SK-N-MC (cell line): ENCODE results near the gene ZNF366.

Source experiments
- DNase-seq: peaks from one replicate; pipeline ENCODE4 v3.0.0-alpha.2; 2011; ENCODE audit warnings: low read depth, low spot score
- H3K27ac ChIP-seq: fragments of 200-600 bp; sonication (generic); 2 replicates; pipeline ENCODE4 v1.5.1; 2016; ENCODE audit warnings: mixed run types
- H3K36me3 ChIP-seq: fragments of 200-600 bp; sonication (generic); 2 replicates; pipeline ENCODE4 v1.6.1; 2017; ENCODE audit warnings: antibody characterized with exemption, low read length, mixed read lengths; ENCODE audit not compliant: insufficient read depth
- H3K4me3 ChIP-seq: fragments of 200-600 bp; sonication (generic); 2 replicates; pipeline ENCODE4 v1.5.1; 2016
- H3K9ac ChIP-seq: fragments of 200-600 bp; sonication (generic); 2 replicates; pipeline ENCODE4 v1.8.0; 2017; ENCODE audit warnings: mixed run types, mixed read lengths; ENCODE audit not compliant: insufficient read length
- H3K9me3 ChIP-seq: fragments of 200-600 bp; sonication (generic); 2 replicates; pipeline ENCODE4 v1.6.1; 2017; ENCODE audit warnings: low read depth, mild to moderate bottlenecking, antibody characterized with exemption, low read length, moderate library complexity, mixed read lengths
- EZH2 ChIP-seq: fragments of 200-600 bp; sonication (generic); IDR thresholded peaks from one replicate; pipeline ENCODE4 v1.6.1; 2017; ENCODE audit warnings: antibody characterized with exemption
- FOXP2 ChIP-seq: optimal IDR thresholded peaks from 2 replicates; pipeline ENCODE3; 2011; ENCODE audit warnings: mild to moderate bottlenecking, moderate library complexity; ENCODE audit not compliant: insufficient read depth; ENCODE audit errors: extremely low read length, control extremely low read depth
- POLR2AphosphoS5 ChIP-seq: IDR thresholded peaks from 2 replicates; pipeline ENCODE4 v1.6.1; 2012; ENCODE audit warnings: mild to moderate bottlenecking, low read depth, low read length, borderline replicate concordance

Gene ZNF366

DNA sequence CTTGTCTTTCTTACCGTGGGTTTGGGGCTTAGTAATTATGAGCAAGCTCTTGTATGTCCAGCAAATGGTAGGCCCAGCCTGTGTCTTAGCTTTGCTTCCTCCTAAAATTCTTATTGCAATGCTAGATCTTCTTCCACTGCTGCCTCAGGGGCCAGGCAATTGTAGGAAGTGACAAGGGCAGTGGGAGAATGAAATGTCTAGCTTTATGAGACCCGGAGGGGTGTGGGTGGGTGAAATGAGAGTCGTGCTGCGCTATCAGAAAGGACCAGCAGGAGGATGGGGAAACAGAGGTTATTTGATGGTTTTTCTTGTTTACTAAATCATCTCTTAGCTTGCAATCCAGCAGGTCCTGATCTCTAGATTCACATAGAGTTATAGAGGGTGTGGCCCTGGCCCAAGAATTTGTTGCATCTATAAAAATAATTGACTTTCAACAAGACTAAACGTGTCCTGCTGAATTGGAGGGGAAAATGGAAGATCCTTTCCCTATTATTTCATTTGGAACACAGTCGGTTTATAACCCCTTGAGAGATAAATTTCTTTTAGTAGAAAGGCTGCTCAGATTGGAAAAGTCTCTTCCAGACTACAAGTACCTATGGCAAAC is 43.7 kb downstream of the ZNF366 start:
- no peaks in the 10 kb centered on the region for H3K36me3 ChIP-seq
- H3K9ac ChIP-seq: no peak overlapping the region
- DNase-seq: no peak
- TF ChIP-seq EZH2 (no peak), FOXP2 (no peak), POLR2AphosphoS5 (no peak)
- no peak overlapping the region for H3K27ac ChIP-seq
- H3K9me3 ChIP-seq: no peaks in the 10 kb centered on the region
- no peak overlapping the region for H3K4me3 ChIP-seq

GRCh38 chr5:72460413-72460812 is 46.8 kb downstream of the ZNF366 start:
- TF ChIP-seq EZH2 (no peak), POLR2AphosphoS5 (no peak), FOXP2 (no peak)
- Histone ChIP-seq H3K4me3 (no peak overlapping the region), H3K27ac (no peak overlapping the region), H3K9ac (no peak overlapping the region), H3K36me3 (no peaks in the 10 kb centered on the region), H3K9me3 (no peaks in the 10 kb centered on the region)
- no peak for DNase-seq

GRCh38 chr5:72459913-72460312 is 47.3 kb downstream of the ZNF366 start:
- Histone ChIP-seq H3K27ac (no peak overlapping the region), H3K4me3 (no peak overlapping the region), H3K9me3 (no peaks in the 10 kb centered on the region), H3K36me3 (no peaks in the 10 kb centered on the region), H3K9ac (no peak overlapping the region)
- TF ChIP-seq POLR2AphosphoS5 (no peak), FOXP2 (no peak), EZH2 (no peak)
- DNase-seq: no peak

DNA sequence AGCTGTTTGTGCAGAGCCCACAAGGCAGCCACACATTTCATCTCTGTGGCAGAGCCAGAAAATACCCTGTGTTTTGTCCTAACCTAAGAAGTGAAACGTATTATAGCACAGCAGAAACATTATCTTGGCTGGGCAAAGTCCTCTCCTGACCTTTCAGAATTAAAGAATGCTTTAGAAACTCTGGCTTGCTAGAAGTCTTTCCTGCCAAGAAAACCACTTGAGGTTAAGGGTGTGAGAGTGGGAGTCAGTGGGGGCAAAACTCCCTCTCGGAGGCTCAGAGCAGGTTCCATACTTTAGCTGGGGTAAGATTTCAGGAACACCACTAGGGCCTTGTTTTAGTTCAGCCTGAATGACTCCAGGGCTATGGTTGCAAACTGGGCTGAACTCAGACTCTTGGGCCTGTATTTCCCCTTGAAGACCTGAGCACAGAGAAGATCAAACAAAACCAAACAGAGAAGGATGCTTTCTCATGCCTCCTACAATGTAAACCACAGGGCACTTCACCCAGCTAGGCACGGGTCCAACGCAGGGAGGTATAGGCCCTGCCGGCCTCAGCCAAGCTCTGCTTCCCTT is 48.0 kb downstream of the ZNF366 start:
- no peak for DNase-seq
- Histone ChIP-seq H3K4me3 (no peak overlapping the region), H3K36me3 (no peaks in the 10 kb centered on the region), H3K27ac (no peak overlapping the region), H3K9me3 (no peaks in the 10 kb centered on the region), H3K9ac (no peak overlapping the region)
- TF ChIP-seq FOXP2 (no peak), POLR2AphosphoS5 (no peak), EZH2 (no peak)

DNA sequence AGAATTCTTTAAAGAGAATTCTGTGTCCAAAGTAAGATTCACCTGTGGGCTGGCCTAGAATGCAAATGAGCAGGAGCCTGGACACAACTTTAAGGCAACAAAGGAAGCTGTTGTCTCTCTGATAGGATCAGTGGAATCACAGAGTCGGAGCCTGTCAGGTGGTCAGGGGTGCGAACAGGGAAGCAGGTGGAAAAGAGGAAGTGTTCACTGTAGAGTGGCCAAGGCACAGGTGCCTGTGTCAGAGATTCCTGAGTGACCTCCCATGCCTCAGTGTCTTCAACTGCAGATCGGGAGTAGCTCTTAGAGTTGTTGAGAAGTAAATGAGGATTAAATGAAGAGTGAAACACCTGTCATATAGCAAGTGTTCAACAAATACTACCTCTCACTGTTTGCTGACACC is 48.8 kb downstream of the ZNF366 start:
- H3K9ac ChIP-seq: no peak overlapping the region
- no peak overlapping the region for H3K4me3 ChIP-seq
- DNase-seq: no peak
- H3K9me3 ChIP-seq: no peaks in the 10 kb centered on the region
- no peaks in the 10 kb centered on the region for H3K36me3 ChIP-seq
- H3K27ac ChIP-seq: no peak overlapping the region
- TF ChIP-seq EZH2 (no peak), POLR2AphosphoS5 (no peak), FOXP2 (no peak)

DNA sequence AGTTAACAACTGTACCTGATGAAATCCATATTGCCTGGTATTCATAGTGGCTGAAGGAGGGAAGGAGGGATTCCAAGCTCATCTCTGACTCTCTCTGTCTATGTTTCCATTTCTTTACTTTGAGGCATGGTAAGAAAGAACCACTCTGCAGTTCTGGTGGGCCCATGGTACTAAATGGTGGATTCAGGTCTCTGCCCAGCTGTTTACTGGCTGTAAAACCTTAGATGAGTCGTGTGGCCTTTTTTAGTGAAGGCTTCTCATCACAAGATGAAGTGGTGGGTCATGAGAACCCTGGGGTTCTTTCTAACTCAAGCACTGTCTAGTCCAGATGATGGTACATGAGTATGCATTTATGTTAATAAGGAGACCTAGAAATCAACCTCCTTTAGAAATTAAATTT is 49.7 kb downstream of the ZNF366 start:
- Histone ChIP-seq H3K4me3 (no peak overlapping the region), H3K27ac (no peak overlapping the region), H3K9me3 (no peaks in the 10 kb centered on the region), H3K36me3 (no peaks in the 10 kb centered on the region), H3K9ac (no peak overlapping the region)
- no peak for TF ChIP-seq POLR2AphosphoS5
- TF ChIP-seq FOXP2: no peak
- no peak for TF ChIP-seq EZH2
- DNase-seq: no peak

GRCh38 chr5:72456391-72457074 is 50.7 kb downstream of the ZNF366 start:
- H3K9me3 ChIP-seq: no peaks in the 10 kb centered on the region
- no peak for TF ChIP-seq POLR2AphosphoS5
- H3K27ac ChIP-seq: no peak overlapping the region
- H3K4me3 ChIP-seq: no peak overlapping the region
- no peak for DNase-seq
- no peaks in the 10 kb centered on the region for H3K36me3 ChIP-seq
- H3K9ac ChIP-seq: no peak overlapping the region

GRCh38 chr5:72455476-72455875 is 51.7 kb downstream of the ZNF366 start:
- H3K9ac ChIP-seq: no peak overlapping the region
- no peak for DNase-seq

More at GRCh38 chr5:72455476-72455875, 51.7 kb downstream of the ZNF366 start:
- Histone ChIP-seq H3K4me3 (no peak overlapping the region), H3K36me3 (no peaks in the 10 kb centered on the region), H3K27ac (no peak overlapping the region), H3K9me3 (no peaks in the 10 kb centered on the region)
- no peak for TF ChIP-seq EZH2
- TF ChIP-seq FOXP2: no peak
- TF ChIP-seq POLR2AphosphoS5: no peak
